Inflammatory macrophage (primary cell): ENCODE measurements around the gene WDFY4.

Experiments
- DNase-seq, 2 donors: peaks; one replicate each; pipeline ENCODE4 v3.0.0-alpha.2; 2020 to 2022

Gene WDFY4

GRCh38 chr10:49000437-49001398 is 316.0 kb downstream of the WDFY4 start:
- DNase-seq: no peak

- no peak for DNase-seq
Measured at GRCh38 chr10:49001402-49001801, 316.7 kb downstream of the WDFY4 start.

- no peak for DNase-seq
Measured at GRCh38 chr10:49001870-49002672, 317.4 kb downstream of the WDFY4 start.

GRCh38 chr10:49005270-49005669 is 320.6 kb downstream of the WDFY4 start:
- DNase-seq: no peak

- DNase-seq: no peak
Measured at GRCh38 chr10:49007129-49007528, 322.5 kb downstream of the WDFY4 start.

GRCh38 chr10:49008091-49008490 is 323.4 kb downstream of the WDFY4 start:
- no peak for DNase-seq

- no peak for DNase-seq
Measured at GRCh38 chr10:49008505-49009198, 324.0 kb downstream of the WDFY4 start.

- no peak for DNase-seq
Measured at GRCh38 chr10:49009199-49009979, 324.7 kb downstream of the WDFY4 start.

- peak; percentile 15 to 18 for DNase-seq
Measured at GRCh38 chr10:49010295-49010694, 325.6 kb downstream of the WDFY4 start.

- DNase-seq: no peak
Measured at GRCh38 chr10:49010865-49011264, 326.2 kb downstream of the WDFY4 start.

- no peak for DNase-seq
Measured at GRCh38 chr10:49011756-49012155, 327.1 kb downstream of the WDFY4 start.

GRCh38 chr10:49012603-49013002 is 327.9 kb downstream of the WDFY4 start:
- no peak for DNase-seq

GRCh38 chr10:49015700-49016099 is 331.0 kb downstream of the WDFY4 start:
- DNase-seq: no peak

- no peak for DNase-seq
Measured at GRCh38 chr10:49021685-49022084, 337.0 kb downstream of the WDFY4 start.

- no peak for DNase-seq
Measured at GRCh38 chr10:49023071-49023470, 338.4 kb downstream of the WDFY4 start.

GRCh38 chr10:49023752-49024151 is 339.1 kb downstream of the WDFY4 start:
- no peak for DNase-seq

GRCh38 chr10:49024484-49024883 is 339.8 kb downstream of the WDFY4 start:
- DNase-seq: no peak

- no peak for DNase-seq
Measured at GRCh38 chr10:49025347-49025983, 340.8 kb downstream of the WDFY4 start.

GRCh38 chr10:49028639-49029038 is 344.0 kb downstream of the WDFY4 start:
- no peak for DNase-seq

GRCh38 chr10:49029666-49030065 is 345.0 kb downstream of the WDFY4 start:
- DNase-seq: no peak
